ENCODE data around the gene ZDBF2. TPM values are rescaled to one million over a fixed set of nuclear protein-coding genes. Genes with fewer than 3 reads are reported as not detected.
A peak's percentile ranks its signal among the peaks of the same experiment; 100 is the strongest.
"Not testable (repeated sequence)": the region's sequence is repeated elsewhere in the genome, so short reads cannot be mapped to it uniquely, and the experiment has no call there.

The ZDBF2 gene
- 1 to 10 TPM; 1.7 to 5.8 TPM for total RNA-seq

- intact Hi-C loops (cut with DNase I), result loop anchor here (10.0 kb wide), 1 partner anchor 110 kb away; no protein-coding TSS in a partner anchor
- TF ChIP-seq CTCF (IDR thresholded peaks at IDR 0.05), result no peak
- DNase-seq, result peak; percentile 45
- Histone ChIP-seq H3K9me3 (no peaks in the 10 kb centered on the region), H3K4me3 (peak within 1 kb of the TSS; percentile 52), H3K36me3 (no peaks in the 10 kb centered on the region), H3K27ac (no peak within 1 kb of the TSS), H3K27me3 (peaks cover 21% of the 10 kb centered on the region), H3K9ac (ENCODE audit: low read depth in 2 of 2, low read length in 2 of 2) (peak within 1 kb of the TSS; percentile 34 to 69), H3K4me1 (no peaks in the 10 kb centered on the region)
These were observed at the start of gene ZDBF2 for GRCh38 chr2:206274434-206275311. Gene ZDBF2, plus strand, starts transcription at chr2:206274663. Its CDS starts 7,187 bp downstream, at chr2:206281850.

- H3K27ac ChIP-seq, result no peak overlapping the region
- no peaks in the 10 kb centered on the region for H3K9me3 ChIP-seq
- H3K36me3 ChIP-seq, result no peaks in the 10 kb centered on the region
- intact Hi-C loops (cut with DNase I), result no loop called here
- H3K27me3 ChIP-seq, result no peaks in the 10 kb centered on the region
- no peak for DNase-seq
- no peak for TF ChIP-seq CTCF (IDR thresholded peaks at IDR 0.05)
- H3K4me1 ChIP-seq, result no peaks in the 10 kb centered on the region
- H3K9ac ChIP-seq (ENCODE audit: low read depth in 2 of 2, low read length in 2 of 2), result no peak overlapping the region
- H3K4me3 ChIP-seq, result no peak overlapping the region
These were observed 48.8 kb upstream of the ZDBF2 start for GRCh38 chr2:206225435-206226232.

- H3K9me3 ChIP-seq; H3K9ac ChIP-seq (ENCODE audit: low read depth in 2 of 2, low read length in 2 of 2); DNase-seq; H3K4me1 ChIP-seq; intact Hi-C loops (cut with DNase I); H3K27me3 ChIP-seq; H3K36me3 ChIP-seq; H3K27ac ChIP-seq; H3K4me3 ChIP-seq: not testable (repeated sequence)
These were observed 45.8 kb upstream of the ZDBF2 start for GRCh38 chr2:206228636-206229035.

- TF ChIP-seq CTCF (IDR thresholded peaks at IDR 0.05), result no peak
- Histone ChIP-seq H3K27ac (no peak overlapping the region), H3K4me1 (no peaks in the 10 kb centered on the region), H3K36me3 (no peaks in the 10 kb centered on the region), H3K9me3 (no peaks in the 10 kb centered on the region), H3K27me3 (no peaks in the 10 kb centered on the region), H3K9ac (ENCODE audit: low read depth in 2 of 2, low read length in 2 of 2) (no peak overlapping the region), H3K4me3 (no peak overlapping the region)
- intact Hi-C loops (cut with DNase I), result no loop called here
- no peak for DNase-seq
These were observed 44.8 kb upstream of the ZDBF2 start for GRCh38 chr2:206229642-206230041.

GRCh38 chr2:206230060-206230762, 44.3 kb upstream of the ZDBF2 start:
- intact Hi-C loops (cut with DNase I), result no loop called here

More at GRCh38 chr2:206230060-206230762, 44.3 kb upstream of the ZDBF2 start:
- Histone ChIP-seq H3K4me1 (no peaks in the 10 kb centered on the region), H3K27ac (no peak overlapping the region), H3K4me3 (no peak overlapping the region), H3K9ac (ENCODE audit: low read depth in 2 of 2, low read length in 2 of 2) (no peak overlapping the region), H3K36me3 (no peaks in the 10 kb centered on the region), H3K9me3 (no peaks in the 10 kb centered on the region), H3K27me3 (no peaks in the 10 kb centered on the region)
- no peak for DNase-seq
- TF ChIP-seq CTCF (IDR thresholded peaks at IDR 0.05), result no peak

Measured in colonic mucosa (tissue), 4 donors.